B cell (primary cell): ENCODE data around the gene RNF112. TPM values are rescaled to one million over a fixed set of nuclear protein-coding genes. Genes with fewer than 3 reads are reported as not detected.

Experiments
- ATAC-seq: fragments of 200-7000 bp; cut with Tn5 transposase; one replicate; pipeline ENCODE4 v1.10.0; 2021; ENCODE audit warnings: low read depth, mild to moderate bottlenecking, moderate number of reproducible peaks, moderate library complexity
- CTCF ChIA-PET: fragments of 350-600 bp; sonication (Branson Sonifier 250); formaldehyde crosslinking; loops from one replicate; lab custom pipeline; 2021; ENCODE audit warnings: antibody characterized with exemption, inconsistent platforms; lab: Charles Lee
- POLR2A ChIA-PET: fragments of 350-600 bp; sonication (Branson Sonifier 250); formaldehyde crosslinking; loops from one replicate; lab custom pipeline; 2021; ENCODE audit warnings: antibody characterized with exemption; lab: Charles Lee
- DNase-seq: peaks from one replicate; pipeline ENCODE4 v3.0.0; 2013
- H2AFZ ChIP-seq: 2 replicates; pipeline ENCODE4 v1.6.1; 2012; ENCODE audit warnings: mild to moderate bottlenecking, low read depth, low read length; ENCODE audit not compliant: insufficient read depth, poor library complexity, severe bottlenecking
- H3K27ac ChIP-seq, 2 donors: 1 replicate in 1 of 2; 2 replicates in 1 of 2; pipeline ENCODE4 v1.5.1; 2012 to 2013; ENCODE audit warnings: low read length in 2 of 2, mild to moderate bottlenecking in 2 of 2, moderate library complexity in 1 of 2
- H3K27me3 ChIP-seq, 4 experiments: fragments of 200-600 bp in 1 of 4; sonication (generic) in 1 of 4; replicated peaks in 1 of 4; 1 replicate in 2 of 4; 2 replicates in 2 of 4; pipeline versions ENCODE4 v1.6.1 to v1.7.0; 2013 to 2016; ENCODE audit warnings: low read length in 3 of 4, mild to moderate bottlenecking in 2 of 4, mixed read lengths in 1 of 4, moderate library complexity in 1 of 4; ENCODE audit not compliant: insufficient read depth in 4 of 4, control insufficient read depth in 3 of 4; ENCODE audit errors: control extremely low read depth in 1 of 4
- H3K36me3 ChIP-seq, 2 experiments: replicated peaks in 1 of 2; 1 replicate in 1 of 2; 2 replicates in 1 of 2; pipeline versions ENCODE4 v1.6.1 to v1.7.1; 2013; ENCODE audit warnings: low read length in 1 of 2; ENCODE audit not compliant: insufficient read depth in 2 of 2, control insufficient read depth in 1 of 2; ENCODE audit errors: control extremely low read depth in 1 of 2, extremely low read depth in 1 of 2
- H3K4me1 ChIP-seq, 2 donors: fragments of 200-600 bp in 1 of 2; sonication (generic) in 1 of 2; 1 replicate in 1 of 2; 2 replicates in 1 of 2; pipeline versions ENCODE4 v1.5.1 to v1.6.1; 2013 to 2017; ENCODE audit warnings: low read length in 2 of 2; ENCODE audit not compliant: control insufficient read depth in 2 of 2, insufficient read depth in 2 of 2
- H3K4me2 ChIP-seq: replicated peaks from 2 replicates; pipeline ENCODE3; 2012; ENCODE audit warnings: mild to moderate bottlenecking, low read depth, low read length; ENCODE audit not compliant: poor library complexity, severe bottlenecking
- H3K4me3 ChIP-seq, 5 experiments: fragments of 200-600 bp in 1 of 5; sonication (generic) in 1 of 5; 1 replicate in 3 of 5; 2 replicates in 2 of 5; pipeline versions ENCODE4 v1.5.1 to v1.7.0; 2011 to 2016; ENCODE audit warnings: low read length in 4 of 5, mild to moderate bottlenecking in 4 of 5, low read depth in 2 of 5, control low read depth in 1 of 5, moderate library complexity in 1 of 5; ENCODE audit not compliant: insufficient read depth in 1 of 5; ENCODE audit errors: control extremely low read depth in 1 of 5, extremely low read depth in 1 of 5
- H3K79me2 ChIP-seq: fragments of 200-600 bp; sonication (generic); one replicate; pipeline ENCODE4 v1.6.0; 2016; ENCODE audit warnings: low read length; ENCODE audit not compliant: control insufficient read depth, insufficient read depth
- H3K9ac ChIP-seq: fragments of 200-600 bp; sonication (generic); 2 replicates; pipeline ENCODE4 v1.6.1; 2017; ENCODE audit warnings: mild to moderate bottlenecking, low read length, moderate library complexity
- H3K9me3 ChIP-seq, 3 donors: one replicate each; pipeline versions ENCODE4 v1.6.1 to v1.7.1; 2013; ENCODE audit warnings: low read length in 2 of 3; ENCODE audit not compliant: control insufficient read depth in 2 of 3, insufficient read depth in 1 of 3; ENCODE audit errors: control extremely low read depth in 1 of 3
- H4K20me1 ChIP-seq: 2 replicates; pipeline ENCODE4 v1.6.0; 2012; ENCODE audit warnings: mild to moderate bottlenecking, low read length; ENCODE audit not compliant: insufficient read depth, control insufficient read depth, poor library complexity, severe bottlenecking
- H3K27ac Mint-ChIP-seq: one replicate; pipeline ENCODE4 v1.8.0; 2021; ENCODE audit warnings: mixed read lengths
- H3K27me3 Mint-ChIP-seq: one replicate; pipeline ENCODE4 v1.8.0; 2021; ENCODE audit warnings: mixed read lengths
- H3K4me1 Mint-ChIP-seq: one replicate; pipeline ENCODE4 v1.8.0; 2021; ENCODE audit warnings: mixed read lengths
- H3K4me3 Mint-ChIP-seq: one replicate; pipeline ENCODE4 v1.8.0; 2021; ENCODE audit warnings: mixed read lengths
- H3K9me3 Mint-ChIP-seq: one replicate; pipeline ENCODE4 v1.8.0; 2022; ENCODE audit warnings: mixed read lengths; ENCODE audit not compliant: insufficient read depth
- CTCF ChIP-seq: fragments of 200-600 bp; IDR thresholded peaks from one replicate; pipeline ENCODE4 v1.8.0; 2022; ENCODE audit warnings: antibody characterized with exemption, mild to moderate bottlenecking
- EZH2 ChIP-seq: IDR thresholded peaks from 2 replicates; pipeline ENCODE4 v1.6.1; 2012; ENCODE audit warnings: borderline replicate concordance, low read depth, mild to moderate bottlenecking, moderate library complexity, low read length; ENCODE audit not compliant: insufficient read depth, poor library complexity, severe bottlenecking
- WGBS: methylation state at CpG from one replicate; pipeline ENCODE4 v1.1.5; 2013; ENCODE audit warnings: missing lambda C conversion rate; ENCODE audit not compliant: insufficient coverage; 5-methylcytosine and 5-hydroxymethylcytosine counted together
- intact Hi-C: fragments of 100-400 bp; cut with micrococcal nuclease; formaldehyde crosslinking; loops from one replicate; pipeline ENCODE4 v1.10.0; 2022
- polyA plus RNA-seq: library from polyadenylated mRNA; depleted of rRNA; stranded (reverse); fragments of >200 nt; gene quantifications from 2 replicates; pipeline ENCODE4 v1.2.3, GENCODE V29; 2012
- total RNA-seq, 2 donors: library from RNA; stranded (reverse); fragments of 120-200 nt in 1 of 2; gene quantifications; 1 replicate in 1 of 2; 2 replicates in 1 of 2; pipeline versions ENCODE4 v1.2.3 to v1.2.4, GENCODE V29; 2013 to 2022

The RNF112 gene
- total and polyA plus RNA-seq, 2 donors (not counting 1 experiment from before 2014, with no cell fraction given): 0.30 to 0.62 TPM

GRCh38 chr17:19361326-19361725 is 49.7 kb upstream of the RNF112 start:
- Histone ChIP-seq H3K4me3 (no peak overlapping the region), H3K9ac (no peak overlapping the region), H2AFZ (no peak overlapping the region), H3K79me2 (no peaks in the 10 kb centered on the region), H3K4me2 (no peak overlapping the region), H3K9me3 (no peaks in the 10 kb centered on the region), H3K4me1 (peaks cover 7 to 15% of the 10 kb centered on the region in 2 donors), H3K36me3 (no peaks in the 10 kb centered on the region), H4K20me1 (no peaks in the 10 kb centered on the region), H3K27me3 (peaks cover 0 to 8% (median 0%) of the 10 kb centered on the region in 4 experiments), H3K27ac (no peak overlapping the region)
- CTCF ChIA-PET: interaction anchor here (2.5 to 6.5 kb wide), 4 partner anchors 17 to 404 kb away, joined by 22 to 133 read pairs (median 112); partner anchors contain the start of gene MAPK7
- H3K9me3 Mint-ChIP-seq: no peaks in the 10 kb centered on the region
- TF ChIP-seq CTCF (no peak), EZH2 (no peak)
- peaks cover 13% of the 10 kb centered on the region for H3K27me3 Mint-ChIP-seq
- 77% methylated on average over 3 of the region's 6 CpGs for WGBS
- peak overlapping the region; percentile 2 for H3K27ac Mint-ChIP-seq
- DNase-seq: no peak
- intact Hi-C loops: no loop called here
- POLR2A ChIA-PET: interaction anchor here (2.2 kb wide), 1 partner anchor 17 kb away, joined by 30 read pairs; the partner anchor contains the start of gene MAPK7
- H3K4me3 Mint-ChIP-seq: peak overlapping the region; percentile 98
- ATAC-seq: no peak
- peaks cover 14% of the 10 kb centered on the region for H3K4me1 Mint-ChIP-seq

GRCh38 chr17:19361944-19362276 is 49.1 kb upstream of the RNF112 start:
- Histone ChIP-seq H3K9me3 (no peaks in the 10 kb centered on the region), H3K4me3 (peak overlapping the region in 4 of 5 experiments; percentile 65 to 84 (median 72)), H3K4me2 (peak overlapping the region; percentile 100), H3K27ac (peak overlapping the region in 1 of 2 donors; percentile 82), H3K36me3 (no peaks in the 10 kb centered on the region), H3K4me1 (peaks cover 7 to 15% of the 10 kb centered on the region in 2 donors), H3K9ac (peak overlapping the region; percentile 89), H3K79me2 (no peaks in the 10 kb centered on the region), H4K20me1 (no peaks in the 10 kb centered on the region), H2AFZ (peak overlapping the region; percentile 96), H3K27me3 (peaks cover 0 to 8% (median 0%) of the 10 kb centered on the region in 4 experiments)
- H3K4me1 Mint-ChIP-seq: peaks cover 18% of the 10 kb centered on the region
- peaks cover 13% of the 10 kb centered on the region for H3K27me3 Mint-ChIP-seq
- ChIA-PET CTCF (interaction anchor here (1.8 to 6.5 kb wide), 6 partner anchors 9 to 403 kb away, joined by 5 to 133 read pairs (median 66); partner anchors contain the start of gene MAPK7), POLR2A (interaction anchor here (1.1 to 2.2 kb wide), 3 partner anchors 16 to 56 kb away, joined by 3 to 30 read pairs (median 4); partner anchors contain the start of gene MAPK7)
- H3K9me3 Mint-ChIP-seq: no peaks in the 10 kb centered on the region
- no peak for TF ChIP-seq CTCF
- TF ChIP-seq EZH2: no peak
- no peak for DNase-seq
- 34% methylated on average over 14 of the region's 16 CpGs for WGBS
- no peak for ATAC-seq
- peak overlapping the region; percentile 98 for H3K4me3 Mint-ChIP-seq
- no peak overlapping the region for H3K27ac Mint-ChIP-seq
- intact Hi-C loops: loop anchor here (1.0 to 2.0 kb wide), 7 partner anchors 16 to 286 kb away; partner anchors contain the start of genes ALDH3A2 and MAPK7
